Measurements from ENCODE around the gene C6orf89.
"Not testable (repeated sequence)": the region's sequence is repeated elsewhere in the genome, so short reads cannot be mapped to it uniquely, and the experiment has no call there.

The C6orf89 gene

GRCh38 chr6:36930483-36930882 lies 44.7 kb downstream of the C6orf89 start:
- H3K4me3 ChIP-seq (ENCODE audit: low read depth, low read length), result no peak overlapping the region
- TF ChIP-seq CTCF (IDR thresholded peaks at IDR 0.05; ENCODE audit: borderline replicate concordance, insufficient read depth, low read depth, low read length), result no peak

GRCh38 chr6:36933102-36933501 lies 47.4 kb downstream of the C6orf89 start:
- H3K4me3 ChIP-seq (ENCODE audit: low read depth, low read length), result no peak overlapping the region
- no peak for TF ChIP-seq CTCF (IDR thresholded peaks at IDR 0.05; ENCODE audit: borderline replicate concordance, insufficient read depth, low read depth, low read length)

GRCh38 chr6:36933519-36933918 lies 47.8 kb downstream of the C6orf89 start:
- no peak overlapping the region for H3K4me3 ChIP-seq (ENCODE audit: low read depth, low read length)
- TF ChIP-seq CTCF (IDR thresholded peaks at IDR 0.05; ENCODE audit: borderline replicate concordance, insufficient read depth, low read depth, low read length), result no peak

- TF ChIP-seq CTCF (IDR thresholded peaks at IDR 0.05; ENCODE audit: borderline replicate concordance, insufficient read depth, low read depth, low read length), result no peak
- no peak overlapping the region for H3K4me3 ChIP-seq (ENCODE audit: low read depth, low read length)
These were observed 49.1 kb downstream of the C6orf89 start for GRCh38 chr6:36934901-36935300.

- no peak overlapping the region for H3K4me3 ChIP-seq (ENCODE audit: low read depth, low read length)
- TF ChIP-seq CTCF (IDR thresholded peaks at IDR 0.05; ENCODE audit: borderline replicate concordance, insufficient read depth, low read depth, low read length), result no peak
These were observed 51.1 kb downstream of the C6orf89 start for GRCh38 chr6:36936824-36937223.

- TF ChIP-seq CTCF (IDR thresholded peaks at IDR 0.05; ENCODE audit: borderline replicate concordance, insufficient read depth, low read depth, low read length), result no peak
- no peak overlapping the region for H3K4me3 ChIP-seq (ENCODE audit: low read depth, low read length)
These were observed 52.1 kb downstream of the C6orf89 start for GRCh38 chr6:36937896-36938295.

GRCh38 chr6:36938536-36938935 lies 52.8 kb downstream of the C6orf89 start:
- H3K4me3 ChIP-seq (ENCODE audit: low read depth, low read length), result no peak overlapping the region
- TF ChIP-seq CTCF (IDR thresholded peaks at IDR 0.05; ENCODE audit: borderline replicate concordance, insufficient read depth, low read depth, low read length), result no peak

GRCh38 chr6:36939005-36939404 lies 53.3 kb downstream of the C6orf89 start:
- not testable (repeated sequence) for H3K4me3 ChIP-seq (ENCODE audit: low read depth, low read length)
